ENCODE data around the gene CBS.
"Not testable (repeated sequence)": the region's sequence is repeated elsewhere in the genome, so short reads cannot be mapped to it uniquely, and the experiment has no call there.

CBS gene

DNA sequence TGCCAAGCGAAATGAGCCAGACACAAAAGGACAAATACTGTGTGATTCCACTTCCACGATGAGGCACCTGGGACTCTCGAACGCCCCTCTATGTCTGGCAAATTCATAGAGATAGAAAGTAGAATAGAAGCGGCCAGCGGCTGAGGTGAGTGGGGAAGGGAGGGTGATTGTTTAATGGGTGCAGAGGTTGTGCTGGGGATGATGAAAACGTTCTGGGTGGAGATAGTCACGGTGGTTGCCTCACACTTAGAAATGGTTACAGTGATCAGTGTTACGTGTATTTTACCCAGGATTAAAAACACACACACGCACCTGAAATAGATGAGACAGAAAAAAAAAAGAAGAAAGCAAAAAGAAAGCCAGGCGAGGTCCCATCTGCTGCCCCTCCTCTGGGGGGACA is 2.9 kb downstream of the CBS start:
- intact Hi-C loops (cut with DNase I); DNase-seq: not testable (repeated sequence)

DNA sequence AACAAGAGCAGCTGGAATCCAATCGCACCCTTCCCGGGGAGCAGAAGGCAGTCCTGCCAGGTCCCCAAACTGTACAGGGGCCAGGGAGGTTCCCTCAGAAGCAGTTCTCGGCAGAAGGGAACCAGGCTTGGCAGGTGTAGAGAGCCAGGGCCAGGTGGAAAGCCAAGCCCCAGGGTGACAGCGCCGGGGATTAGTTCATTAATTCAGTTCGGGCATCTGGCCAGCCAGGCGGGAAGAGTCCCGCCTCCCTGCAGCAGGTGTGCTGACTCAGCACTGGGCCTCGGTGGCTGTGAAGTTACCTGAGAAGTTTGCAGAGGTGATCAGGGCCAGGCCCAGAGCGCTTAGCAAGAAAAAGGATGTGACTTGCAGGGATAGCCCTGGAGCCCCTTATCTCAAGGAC is 6.0 kb downstream of the CBS start:
- DNase-seq; intact Hi-C loops (cut with DNase I): not testable (repeated sequence)

DNA sequence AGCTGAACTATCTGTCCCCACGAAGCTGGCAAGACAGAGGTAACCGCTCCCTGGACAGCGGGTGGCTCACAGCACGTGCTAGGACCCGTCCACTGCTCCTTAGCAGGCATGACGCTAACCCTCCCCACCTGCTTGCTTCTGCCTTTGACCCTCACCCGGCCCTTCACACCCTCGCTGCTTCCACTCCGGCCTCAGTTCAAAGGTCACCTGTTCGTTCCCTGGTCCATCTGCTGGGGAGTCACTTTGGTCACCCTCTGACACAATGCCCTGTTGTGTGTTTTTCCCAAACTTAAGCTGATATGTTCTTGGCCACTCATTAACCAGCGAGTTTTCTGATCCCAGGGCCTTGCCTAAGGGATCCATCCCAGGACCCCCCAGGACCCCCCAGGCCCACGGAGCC is 7.6 kb downstream of the CBS start:
- DNase-seq; intact Hi-C loops (cut with DNase I): not testable (repeated sequence)

DNA sequence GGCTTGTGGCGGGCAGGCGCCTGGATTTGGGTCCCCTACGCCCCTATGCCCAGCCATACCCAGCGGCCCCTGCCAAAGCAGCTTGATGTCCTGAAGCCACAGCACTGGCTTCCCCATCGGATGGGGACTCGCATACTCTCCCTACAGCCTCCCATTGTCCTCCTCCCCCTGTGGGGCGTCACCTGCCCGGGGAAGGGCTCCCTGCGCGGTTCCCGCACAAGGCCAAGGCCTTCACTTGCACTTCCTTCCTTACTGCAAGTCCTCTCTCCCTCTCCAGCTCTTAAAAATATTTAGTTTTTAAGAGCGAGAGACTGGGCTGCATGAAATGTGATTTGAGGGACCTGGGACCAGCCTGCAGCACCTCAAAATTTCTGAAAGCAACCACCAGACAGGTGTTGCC is 8.9 kb downstream of the CBS start:
- peak in 1 of 10 donors; percentile 54 for DNase-seq
- intact Hi-C loops (cut with DNase I) = not testable (repeated sequence)

DNA sequence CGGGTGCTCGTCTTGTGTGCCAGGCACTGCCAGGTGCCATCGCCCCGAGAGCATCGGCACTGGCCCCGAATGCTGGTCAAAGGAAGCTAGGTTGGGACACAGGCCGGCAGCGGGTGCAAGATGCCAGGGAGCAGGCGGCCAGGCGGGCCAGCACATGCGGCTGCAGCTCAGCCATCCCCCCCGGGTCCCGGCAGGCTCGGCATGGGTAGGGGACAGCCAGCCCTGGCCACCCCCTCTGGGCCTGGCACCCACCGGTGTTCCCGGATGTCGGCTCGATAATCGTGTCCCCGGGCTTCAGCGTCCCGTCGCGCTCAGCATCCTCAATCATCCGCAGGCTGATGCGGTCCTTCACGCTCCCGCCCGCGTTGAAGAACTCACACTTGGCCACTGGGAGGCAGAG is 9.6 kb downstream of the CBS start:
- DNase-seq = peak in 1 of 10 donors; percentile 30

DNA sequence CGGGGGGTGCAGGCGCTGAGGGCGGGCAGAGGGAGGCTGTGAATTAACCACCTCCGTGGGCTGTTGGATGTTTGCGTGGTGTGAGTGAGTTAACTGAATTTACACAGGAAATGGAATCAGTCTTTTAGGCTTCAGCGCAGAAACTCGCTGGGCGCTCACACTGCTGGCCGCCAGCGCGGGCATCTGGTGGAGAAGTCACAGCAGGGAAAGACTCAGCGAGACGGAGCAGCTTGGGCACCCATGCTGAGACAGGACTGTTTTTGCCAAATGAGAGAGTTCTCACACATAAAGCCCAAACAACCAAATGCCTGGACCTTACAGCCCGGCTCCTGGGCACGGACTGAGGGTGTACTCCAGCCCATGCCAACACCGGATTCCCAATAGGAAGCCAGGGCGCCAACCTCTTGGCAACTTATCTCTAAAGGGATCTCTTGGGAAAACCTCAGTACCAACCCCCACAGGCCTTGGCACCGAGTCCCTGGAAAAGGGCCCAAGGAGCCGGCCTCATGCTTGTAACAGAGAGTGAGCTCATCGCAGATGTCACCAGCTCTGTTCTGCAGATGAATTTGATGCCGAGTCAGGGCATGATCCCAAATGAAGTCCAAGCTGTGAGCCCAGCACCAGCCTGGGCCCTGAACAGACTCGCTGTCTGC is 11.2 kb downstream of the CBS start:
- DNase-seq; intact Hi-C loops (cut with DNase I): not testable (repeated sequence)

More for the DNA sequence above, 9.6 kb downstream of the CBS start:
- intact Hi-C loops (cut with DNase I) = not testable (repeated sequence)

DNA sequence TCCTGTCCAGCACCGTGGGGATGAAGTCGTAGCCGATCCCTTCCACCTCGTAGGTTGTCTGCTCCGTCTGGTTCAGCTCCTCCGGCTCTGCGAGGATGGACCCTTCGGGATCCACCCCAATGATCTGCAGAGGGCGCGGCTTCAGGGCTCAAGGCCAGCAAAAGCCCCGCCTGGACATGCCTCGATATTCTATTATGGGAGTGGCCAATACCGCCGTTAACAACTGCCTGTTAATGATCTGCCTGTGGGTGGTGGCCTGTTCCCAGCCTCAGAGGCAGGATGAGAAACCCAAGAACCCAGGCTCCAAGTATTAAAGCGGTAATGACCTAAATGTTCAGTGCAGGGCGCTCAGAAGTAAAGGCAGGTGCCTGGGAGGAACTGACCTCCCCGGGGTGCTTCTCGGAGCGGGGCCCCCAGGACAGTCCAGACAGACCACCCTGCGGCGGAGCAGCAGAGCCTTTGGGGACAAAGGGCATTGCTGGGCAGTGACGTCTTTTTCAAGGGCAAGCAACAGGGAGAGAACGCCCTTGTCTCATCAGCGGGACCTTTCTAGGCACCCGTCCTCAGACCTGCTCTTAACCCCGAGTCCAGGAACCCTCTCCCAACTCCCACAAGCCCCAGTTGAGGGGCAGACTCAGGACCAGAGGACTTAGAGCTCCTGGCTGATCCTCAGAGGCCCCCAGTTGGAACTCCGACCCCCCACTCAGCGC is 12.5 kb downstream of the CBS start:
- DNase-seq; intact Hi-C loops (cut with DNase I): not testable (repeated sequence)

DNA sequence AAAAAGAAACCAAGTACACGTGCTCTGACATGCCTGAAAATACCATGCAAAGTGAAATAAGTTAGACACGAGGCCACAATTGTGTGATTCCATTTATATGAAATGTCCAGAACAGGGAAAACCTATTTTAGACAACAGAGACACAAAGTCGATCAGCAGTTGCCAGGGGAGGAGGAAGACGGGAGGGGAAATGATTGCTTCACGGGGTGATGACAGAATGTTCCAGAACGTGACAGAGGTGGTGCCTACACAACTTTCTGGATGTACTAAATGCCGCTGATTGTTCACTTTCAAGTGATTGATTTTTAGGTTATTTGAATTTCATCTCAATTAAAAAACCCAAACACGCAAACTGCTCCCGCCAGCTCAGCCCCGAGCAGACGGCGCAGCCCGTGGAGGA is 22.5 kb downstream of the CBS start:
- intact Hi-C loops (cut with DNase I); DNase-seq: not testable (repeated sequence)

DNA sequence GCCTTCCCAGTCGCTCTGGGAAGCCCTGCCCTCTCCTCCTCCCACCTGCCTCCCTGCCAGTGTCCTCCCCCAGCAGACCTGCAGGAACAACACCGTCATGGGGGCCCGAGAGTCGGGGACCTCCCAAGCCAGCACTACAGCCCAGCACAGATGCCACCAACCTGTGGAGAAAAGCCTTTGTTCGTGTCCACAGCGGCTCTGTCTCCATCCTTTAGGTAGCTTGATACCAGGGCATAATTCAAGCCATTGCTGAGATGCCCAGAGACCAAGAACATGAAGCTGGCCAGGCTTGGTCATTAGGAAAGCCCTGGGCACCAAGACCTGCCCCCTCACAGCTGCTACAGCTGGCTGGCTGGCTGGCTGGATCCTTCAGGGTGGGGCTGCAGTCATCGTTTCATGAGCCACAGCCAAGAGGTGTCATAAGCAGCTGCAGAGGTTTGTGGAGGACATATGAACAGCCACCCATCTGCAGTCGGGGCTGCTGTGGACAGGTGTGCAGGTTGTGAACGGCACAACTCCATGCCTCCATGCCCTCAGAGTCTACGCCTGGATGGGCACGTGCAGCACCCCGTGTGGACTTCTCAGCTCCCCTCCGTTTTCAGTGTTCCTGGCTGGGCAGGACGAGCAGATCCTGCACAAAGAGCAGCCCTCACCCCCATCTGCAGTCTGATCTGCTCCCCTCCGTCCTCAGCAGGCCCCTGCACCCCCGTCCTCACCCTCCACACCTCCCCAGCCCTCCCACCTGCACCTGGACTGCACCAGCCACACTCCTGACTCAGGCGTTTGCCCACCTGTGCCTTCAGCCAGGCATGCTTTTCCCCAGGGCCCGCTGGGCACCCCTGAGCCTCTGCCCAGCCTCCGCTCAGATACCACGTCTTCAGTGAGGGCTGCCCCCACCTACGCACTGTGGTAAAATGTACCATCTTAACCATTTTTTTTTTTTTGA is 29.5 kb downstream of the CBS start:
- DNase-seq; intact Hi-C loops (cut with DNase I): not testable (repeated sequence)

DNA sequence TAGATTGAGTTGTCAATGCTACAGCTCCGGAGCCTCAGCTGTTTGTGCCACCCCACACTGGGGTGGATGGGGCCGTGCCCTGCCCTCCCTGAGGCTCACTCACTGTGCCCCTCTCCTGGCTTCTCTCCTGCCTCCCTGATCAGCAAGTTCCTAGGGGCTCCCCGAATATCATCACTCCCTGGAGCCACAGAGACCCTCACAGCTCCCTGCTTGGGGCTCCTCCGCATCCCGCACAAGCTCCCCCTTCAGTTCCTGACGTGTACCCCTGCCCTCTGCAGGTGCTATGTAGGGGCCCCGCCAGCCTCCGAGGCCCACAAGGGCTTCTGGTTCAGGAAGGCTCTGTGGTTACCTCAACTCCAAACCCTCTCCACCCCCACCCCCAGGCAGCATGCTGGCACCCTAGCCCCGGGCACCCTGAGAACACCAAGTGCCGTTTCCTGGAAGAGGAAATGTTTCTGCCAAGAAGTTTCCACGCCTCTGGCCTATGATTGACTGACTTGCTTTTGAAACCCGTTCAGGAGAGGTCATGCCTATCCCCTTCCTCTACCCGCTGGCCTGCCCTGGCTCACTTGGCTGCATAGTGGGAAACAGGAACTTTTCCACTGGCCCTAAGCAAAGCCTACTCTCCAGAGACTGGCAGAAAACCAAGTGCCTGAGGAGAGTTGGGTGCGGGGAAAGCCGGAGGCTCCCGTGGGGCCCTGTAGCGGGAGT is 30.3 kb downstream of the CBS start:
- DNase-seq; intact Hi-C loops (cut with DNase I): not testable (repeated sequence)

DNA sequence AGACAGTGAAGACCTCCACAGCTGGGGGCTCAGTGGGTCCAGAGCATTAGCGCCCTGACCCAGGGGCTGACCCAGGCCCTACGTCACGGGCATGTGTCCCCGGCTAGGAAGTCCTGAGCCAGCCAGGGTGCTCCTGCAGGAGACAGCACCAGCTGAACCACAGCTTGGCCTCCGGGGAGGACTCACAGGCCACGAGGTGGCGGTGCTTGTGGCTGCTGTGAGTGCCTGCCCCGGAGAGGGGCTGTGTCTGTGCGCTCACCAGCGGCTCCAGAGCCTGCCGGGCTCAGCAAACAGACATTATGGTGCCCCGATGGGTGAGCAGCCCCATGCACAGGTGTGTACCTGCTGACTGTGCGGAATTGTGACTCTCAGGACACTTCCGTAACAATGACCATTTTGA is 31.1 kb downstream of the CBS start:
- DNase-seq; intact Hi-C loops (cut with DNase I): not testable (repeated sequence)

DNA sequence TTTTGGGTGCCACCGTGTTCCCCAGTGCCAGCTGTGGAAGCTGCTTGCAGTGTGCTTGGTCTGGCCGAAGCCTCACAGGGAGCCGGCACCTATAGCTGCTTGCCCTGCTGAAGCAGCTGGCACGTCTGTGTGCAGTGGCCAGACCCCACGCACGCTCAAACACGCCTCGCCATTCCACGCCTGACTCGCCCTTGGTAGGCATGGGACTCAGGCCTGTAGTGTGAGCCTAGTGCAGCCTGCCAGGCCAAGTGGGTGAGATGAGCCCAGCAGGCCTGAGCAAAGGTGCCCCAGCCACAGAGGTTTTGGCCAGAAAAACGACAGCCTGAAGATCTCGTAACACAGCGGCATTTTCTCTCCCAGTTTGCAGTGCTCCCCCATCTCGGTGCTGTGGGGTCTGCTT is 32.3 kb downstream of the CBS start:
- DNase-seq; intact Hi-C loops (cut with DNase I): not testable (repeated sequence)

DNA sequence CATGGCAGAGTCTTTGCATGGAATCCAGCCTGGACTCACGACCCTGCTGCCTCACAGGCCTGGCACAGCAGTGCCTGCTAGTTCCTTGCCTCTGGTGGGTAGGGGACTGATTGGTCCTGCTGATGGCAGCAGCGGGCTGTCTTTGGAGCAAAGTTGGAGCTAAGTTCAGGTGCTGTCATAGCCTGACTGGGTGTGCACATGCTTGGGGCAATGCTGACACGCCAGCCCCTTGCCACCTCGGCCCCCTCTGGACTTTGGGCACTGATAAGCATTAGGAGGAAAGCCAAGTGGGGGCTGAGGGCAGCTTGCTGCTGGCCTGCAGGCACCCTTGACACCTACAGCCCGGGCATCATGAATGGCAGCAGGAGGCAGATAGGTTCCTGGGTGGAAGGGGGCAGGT is 33.5 kb downstream of the CBS start:
- peak in 1 of 10 donors; percentile 32 for DNase-seq
- intact Hi-C loops (cut with DNase I) = not testable (repeated sequence)

DNA sequence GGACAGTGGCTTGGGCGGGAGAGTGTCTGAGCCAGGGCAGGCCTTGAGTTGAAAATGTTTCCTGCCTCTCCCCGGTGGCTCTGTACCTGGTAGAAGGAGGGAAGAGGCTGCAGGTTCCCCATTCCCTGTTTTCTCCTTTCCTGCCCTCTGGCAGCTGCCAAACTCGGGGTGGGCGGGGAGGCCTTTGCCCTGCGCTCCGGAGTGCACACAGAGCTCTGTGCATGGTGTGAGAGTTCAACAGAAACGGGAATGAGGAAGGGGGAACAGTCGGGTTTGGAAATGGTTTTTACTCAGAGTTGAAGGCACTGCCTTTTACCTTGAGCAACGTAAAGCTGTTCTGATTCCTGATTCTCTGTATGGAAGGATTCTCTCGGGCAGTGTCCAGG is 37.0 kb downstream of the CBS start:
- intact Hi-C loops (cut with DNase I) = not testable (repeated sequence)
- peak in 1 of 10 donors; percentile 27 for DNase-seq

DNA sequence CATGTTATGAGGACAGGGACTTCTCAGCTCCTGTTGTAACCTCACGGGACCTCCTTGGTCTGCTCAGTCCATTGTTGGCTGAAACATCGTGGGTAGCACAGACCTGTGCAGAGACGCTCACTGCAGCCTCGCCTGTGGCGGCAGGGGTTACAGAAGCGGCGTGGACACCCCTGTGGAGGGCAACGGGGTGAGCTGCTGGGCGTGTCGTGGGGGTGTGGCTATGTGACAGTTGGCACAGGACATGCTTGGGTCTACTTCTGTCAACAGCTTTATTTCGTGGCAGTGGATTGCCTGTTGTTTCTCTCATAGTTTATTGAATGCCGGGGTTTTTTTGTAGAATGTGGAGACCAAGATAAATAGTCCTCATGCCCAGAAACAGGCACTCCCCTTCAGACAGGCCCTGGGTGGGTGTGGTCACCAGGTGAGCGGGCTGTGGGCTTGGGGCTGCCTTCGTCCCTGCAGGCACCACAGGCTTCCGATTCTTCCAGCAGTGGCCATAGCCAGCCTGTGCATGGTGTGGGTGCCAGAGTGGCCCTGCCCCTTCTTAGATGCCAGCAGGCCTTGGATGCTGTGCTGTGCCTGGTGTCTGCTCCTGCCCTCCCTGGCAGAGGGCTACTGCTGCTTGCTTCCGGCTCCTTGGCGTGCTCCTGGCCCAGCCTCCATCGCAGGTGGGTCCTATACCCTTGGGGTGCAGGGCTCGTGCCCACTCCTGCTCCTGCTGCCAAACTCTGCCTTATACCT is 37.5 kb downstream of the CBS start:
- DNase-seq = not testable (repeated sequence)

DNA sequence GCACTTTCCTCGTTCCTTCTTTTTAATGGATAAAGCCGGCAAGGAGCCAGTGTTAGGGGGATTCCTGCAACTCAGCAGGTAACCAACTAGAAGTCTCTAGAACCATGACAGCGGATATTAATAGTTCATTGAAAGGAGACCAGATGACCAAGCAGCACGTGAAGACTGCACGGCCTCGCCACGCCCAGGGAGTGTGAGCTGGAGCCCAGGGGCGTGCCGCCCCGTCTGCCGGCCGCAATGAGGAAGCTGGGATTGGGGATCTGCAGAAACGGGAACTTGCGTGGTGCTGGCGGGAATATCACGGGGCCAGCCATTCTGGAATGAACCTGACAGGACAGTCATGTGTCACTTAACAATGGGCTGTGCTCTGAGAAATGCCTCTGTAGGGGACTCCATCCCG is 38.7 kb downstream of the CBS start:
- intact Hi-C loops (cut with DNase I); DNase-seq: not testable (repeated sequence)

More for the DNA sequence above, 37.5 kb downstream of the CBS start:
- intact Hi-C loops (cut with DNase I) = not testable (repeated sequence)

DNA sequence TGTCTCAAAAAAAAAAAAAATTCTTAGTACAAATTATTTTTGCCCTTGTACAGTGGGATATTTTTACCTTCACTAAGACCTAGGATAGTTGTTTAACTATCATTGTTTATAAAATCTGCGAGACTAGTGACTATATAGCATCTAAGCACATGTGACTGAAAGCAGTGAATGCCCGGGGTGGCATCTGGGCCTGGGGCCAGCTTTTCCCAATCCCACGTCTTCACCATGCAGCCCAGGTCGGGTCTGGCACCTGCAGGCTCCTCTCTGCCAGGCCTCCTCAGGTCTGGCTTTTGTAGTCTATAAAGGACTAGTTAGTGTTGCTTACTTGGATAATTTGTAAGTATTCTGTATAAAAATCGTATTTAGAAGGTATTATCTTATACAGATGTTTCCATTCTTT is 40.8 kb downstream of the CBS start:
- DNase-seq = no peak
- intact Hi-C loops (cut with DNase I) = no loop called here

DNA sequence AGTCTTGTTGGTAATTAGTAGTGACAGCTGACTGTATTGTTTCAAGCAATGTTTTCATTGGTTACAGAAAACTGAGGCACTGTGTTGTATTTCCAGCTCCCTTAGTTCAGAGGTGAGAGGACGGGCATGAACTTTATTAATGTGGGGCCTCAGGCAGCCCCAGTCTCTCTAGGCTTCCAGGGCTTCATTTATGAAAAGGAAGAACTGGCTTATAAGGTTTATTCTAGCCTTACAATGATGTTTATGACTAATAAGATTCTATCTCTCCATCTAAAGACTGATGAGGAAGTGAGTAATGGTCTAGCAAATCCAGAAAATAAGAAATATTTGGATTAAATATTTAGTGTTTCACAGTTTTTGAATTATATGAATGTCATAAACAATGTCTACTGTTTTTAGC is 41.5 kb downstream of the CBS start:
- intact Hi-C loops (cut with DNase I) = no loop called here
- DNase-seq = no peak

DNA sequence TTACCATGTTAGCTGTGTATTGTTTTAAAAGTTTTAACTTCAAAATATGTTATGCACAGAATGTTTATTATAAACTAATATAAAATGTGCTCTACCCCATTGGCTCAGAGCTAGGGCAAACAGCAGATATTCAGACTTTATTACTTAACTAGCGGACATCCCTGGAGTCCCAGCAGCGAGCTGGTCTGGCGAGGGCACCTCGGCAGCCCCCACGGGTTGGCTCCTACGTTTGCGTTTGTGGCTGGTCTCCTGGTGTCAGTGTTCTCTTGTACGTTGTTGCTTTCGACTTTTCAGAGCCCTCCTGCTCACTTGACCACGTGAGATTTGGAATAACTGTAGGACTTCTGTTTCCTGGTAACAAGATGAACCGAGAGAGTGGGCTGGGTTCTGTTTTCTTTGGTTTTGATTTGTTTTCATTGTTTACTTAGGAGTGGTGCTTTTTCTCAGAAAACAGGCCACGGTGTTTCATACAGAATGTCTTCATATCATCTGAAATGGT is 44.5 kb downstream of the CBS start:
- DNase-seq = peak in 1 of 10 donors; percentile 7

More for the DNA sequence above, 44.5 kb downstream of the CBS start:
- intact Hi-C loops (cut with DNase I) = no loop called here

Measured in posterior cingulate gyrus (tissue), 11 donors.